IMR-90 (cell line): Measurements from ENCODE around the gene GNMT. TPM values are rescaled to one million over a fixed set of nuclear protein-coding genes. Genes with fewer than 3 reads are reported as not detected.

Experiments used
- ATAC-seq: fragments of 200-7000 bp; cut with Tn5 transposase; 2 replicates; pipeline ENCODE4 v1.9.1; 2020; ENCODE audit warnings: low read depth, mild to moderate bottlenecking, moderate library complexity
- BruUV-seq: library from RNA; stranded (reverse); fragments of 400-500 nt; replicated peaks from 2 replicates; lab custom pipeline; 2021; lab: Mats Ljungman, UMichigan
- CTCF ChIA-PET: fragments of 300-600 bp; formaldehyde crosslinking; extraction: SDS; loops from one replicate; lab custom pipeline; 2021; ENCODE audit warnings: antibody characterized with exemption; lab: Yijun Ruan, JAX
- POLR2A ChIA-PET: fragments of 300-600 bp; sonication (Branson Sonifier 250); formaldehyde crosslinking; loops from one replicate; lab custom pipeline; 2022; ENCODE audit warnings: antibody characterized with exemption; ENCODE audit not compliant: unreplicated experiment; lab: Charles Lee
- DNase-seq: peaks from one replicate; pipeline ENCODE4 v3.0.0; 2013
- H2AFZ ChIP-seq: replicated peaks from 2 replicates; pipeline ENCODE3; 2013; ENCODE audit warnings: low read length, mild to moderate bottlenecking; ENCODE audit not compliant: poor library complexity
- H2AK5ac ChIP-seq: 2 replicates; pipeline ENCODE4 v1.6.1; 2013; ENCODE audit warnings: low read depth, low read length, inconsistent platforms
- H2AK9ac ChIP-seq: replicated peaks from 2 replicates; pipeline ENCODE3; 2013; ENCODE audit warnings: mild to moderate bottlenecking, low read depth, low read length, moderate library complexity; ENCODE audit not compliant: poor library complexity
- H2BK120ac ChIP-seq: 2 replicates; pipeline ENCODE4 v1.6.1; 2013; ENCODE audit warnings: low read depth, low read length, inconsistent platforms
- H2BK15ac ChIP-seq: 3 replicates; pipeline ENCODE4 v1.6.1; 2013; ENCODE audit warnings: low read depth, low read length, inconsistent platforms
- H2BK20ac ChIP-seq: 2 replicates; pipeline ENCODE4 v1.6.1; 2013; ENCODE audit warnings: low read depth, mild to moderate bottlenecking, inconsistent platforms, low read length, moderate library complexity
- H2BK5ac ChIP-seq: 2 replicates; pipeline ENCODE4 v1.6.1; 2013; ENCODE audit warnings: mild to moderate bottlenecking, low read depth, low read length, inconsistent platforms; ENCODE audit not compliant: poor library complexity, severe bottlenecking
- H3K14ac ChIP-seq: replicated peaks from 2 replicates; pipeline ENCODE4 v1.6.1; 2013; ENCODE audit warnings: low read depth, low read length, inconsistent platforms
- H3K18ac ChIP-seq: 2 replicates; pipeline ENCODE4 v1.6.1; 2013; ENCODE audit warnings: low read depth, low read length, control low read depth
- H3K23ac ChIP-seq: 2 replicates; pipeline ENCODE4 v1.6.1; 2013; ENCODE audit warnings: low read depth, low read length, inconsistent platforms
- H3K27ac ChIP-seq: 2 replicates; pipeline ENCODE4 v1.5.1; 2013; ENCODE audit warnings: mild to moderate bottlenecking, control low read depth, low read length; ENCODE audit not compliant: insufficient read depth
- H3K27me3 ChIP-seq: 2 replicates; pipeline ENCODE4 v1.6.1; 2013; ENCODE audit warnings: low read length; ENCODE audit not compliant: control insufficient read depth, insufficient read depth
- H3K36me3 ChIP-seq: 2 replicates; pipeline ENCODE4 v1.6.1; 2013; ENCODE audit warnings: low read length, mixed read lengths; ENCODE audit not compliant: control insufficient read depth, insufficient read depth
- H3K4ac ChIP-seq: 2 replicates; pipeline ENCODE4 v1.6.1; 2013; ENCODE audit warnings: low read depth, low read length, inconsistent platforms
- H3K4me1 ChIP-seq: 2 replicates; pipeline ENCODE4 v1.6.1; 2013; ENCODE audit warnings: low read length, mixed read lengths; ENCODE audit not compliant: control insufficient read depth, insufficient read depth
- H3K4me2 ChIP-seq: 2 replicates; pipeline ENCODE4 v1.6.1; 2013; ENCODE audit warnings: low read depth, mild to moderate bottlenecking, control low read depth, low read length, moderate library complexity
- H3K4me3 ChIP-seq: 2 replicates; pipeline ENCODE4 v1.5.1; 2013; ENCODE audit warnings: low read depth, mild to moderate bottlenecking, control low read depth, low read length, moderate library complexity; ENCODE audit not compliant: insufficient read depth
- H3K56ac ChIP-seq: 2 replicates; pipeline ENCODE4 v1.6.1; 2013; ENCODE audit warnings: low read length, inconsistent platforms; ENCODE audit not compliant: insufficient read depth; ENCODE audit errors: extremely low read depth
- H3K79me1 ChIP-seq, 2 experiments: 2 replicates each; pipeline ENCODE4 v1.6.1; 2013; ENCODE audit warnings: low read length in 2 of 2, inconsistent platforms in 1 of 2, low read depth in 1 of 2
- H3K9ac ChIP-seq: 2 replicates; pipeline ENCODE4 v1.6.1; 2013; ENCODE audit warnings: low read depth, low read length, control low read depth
- H3K9me1 ChIP-seq: 2 replicates; pipeline ENCODE4 v1.6.1; 2013; ENCODE audit warnings: low read length, inconsistent platforms; ENCODE audit not compliant: insufficient read depth
- H3K9me3 ChIP-seq: 2 replicates; pipeline ENCODE4 v1.6.1; 2013; ENCODE audit warnings: low read length; ENCODE audit not compliant: control insufficient read depth, insufficient read depth
- H4K20me1 ChIP-seq: 2 replicates; pipeline ENCODE4 v1.6.1; 2013; ENCODE audit warnings: low read length, inconsistent platforms; ENCODE audit not compliant: insufficient read depth
- H4K5ac ChIP-seq: 2 replicates; pipeline ENCODE4 v1.6.1; 2013; ENCODE audit warnings: mild to moderate bottlenecking, low read depth, low read length, control low read depth
- H4K8ac ChIP-seq, 2 experiments: 2 replicates each; pipeline ENCODE4 v1.6.1; 2013; ENCODE audit warnings: low read depth in 2 of 2, low read length in 2 of 2, control low read depth in 1 of 2, inconsistent platforms in 1 of 2
- H4K91ac ChIP-seq: 2 replicates; pipeline ENCODE4 v1.6.1; 2013; ENCODE audit warnings: low read depth, low read length, inconsistent platforms; ENCODE audit not compliant: insufficient read depth
- BHLHE40 ChIP-seq: fragments of 150-350 bp; IDR thresholded peaks from 2 replicates; pipeline ENCODE4 v1.6.1; 2016; ENCODE audit warnings: mild to moderate bottlenecking, low read depth, low read length
- POLR2A ChIP-seq: IDR thresholded peaks from 2 replicates; pipeline ENCODE4 v1.6.1; 2012; ENCODE audit warnings: mild to moderate bottlenecking, low read depth, low read length
- WGBS, 2 experiments: methylation state at CpG; one replicate each; pipeline versions ENCODE4 v1.1.5 to v1.1.7; 2013; ENCODE audit warnings: missing lambda C conversion rate in 2 of 2; ENCODE audit not compliant: insufficient read length in 1 of 2; ENCODE audit errors: extremely low coverage in 2 of 2; 5-methylcytosine and 5-hydroxymethylcytosine counted together
- dilution Hi-C: fragments of 300-500 bp; cut with HindIII; formaldehyde crosslinking; loops from one replicate; pipeline ENCODE4 v1.14.3; 2018; ENCODE audit warnings: low sequenced_read_pairs; ENCODE audit not compliant: unreplicated experiment
- in situ Hi-C: fragments of 300-500 bp; cut with MboI; formaldehyde crosslinking; loops from 3 replicates; pipeline ENCODE4 v1.14.3; 2019; ENCODE audit warnings: low sequenced_read_pairs, inconsistent platforms, mixed read lengths
- intact Hi-C: fragments of 100-400 bp; cut with micrococcal nuclease; formaldehyde crosslinking; loops from 2 replicates; pipeline ENCODE4 v1.10.0; 2022
- polyA plus RNA-seq, 3 experiments: library from polyadenylated mRNA; depleted of rRNA; stranded (reverse); fragments of >200 nt; gene quantifications; 2 replicates each; pipeline ENCODE4 v1.2.3, GENCODE V29; 2012; ENCODE audit warnings: low replicate concordance in 1 of 3
- total RNA-seq: library from RNA; depleted of rRNA; stranded (reverse); fragments of >200 nt; gene quantifications from 2 replicates; pipeline ENCODE4 v1.2.3, GENCODE V29; 2012

The GNMT gene
- total and polyA plus RNA-seq, 2 of the 4 experiments (the other 2 are of a cell fraction), result 0.36 TPM; not detected in 1

GRCh38 chr6:42961020-42961470, 491 bp downstream of the GNMT start:
- H3K4me2 ChIP-seq, result peak overlapping the region; percentile 35
- dilution Hi-C loops (no loop called here), intact Hi-C loops (no loop called here)

More at GRCh38 chr6:42961020-42961470, 491 bp downstream of the GNMT start:
- Histone ChIP-seq H2AK5ac (0 out of 2 replicates have a peak overlapping the region, but pooled peaks have one; percentile 2), H3K56ac (no peak overlapping the region), H4K8ac (no peak overlapping the region), H3K18ac (no peak overlapping the region), H2BK120ac (no peak overlapping the region), H3K27me3 (no peaks in the 10 kb centered on the region), H2AK9ac (no peak overlapping the region), H3K4ac (no peak overlapping the region), H2AFZ (peak overlapping the region; percentile 84), H4K91ac (no peak overlapping the region), H3K4me1 (peaks cover 7% of the 10 kb centered on the region; the same call in 1 of the 2 replicates), H4K5ac (no peak overlapping the region), H3K79me1 (peaks cover 0 to 3% of the 10 kb centered on the region in 2 experiments; a peak in 1 of 4 replicates), H3K36me3 (peaks cover 29% of the 10 kb centered on the region), H4K20me1 (no peaks in the 10 kb centered on the region), H2BK5ac (no peak overlapping the region), H2BK15ac (no peak overlapping the region), H3K27ac (no peak overlapping the region), H2BK20ac (no peak overlapping the region), H3K9ac (no peak overlapping the region), H3K4me3 (peak overlapping the region; percentile 18; the same call in 1 of the 2 replicates), H3K9me1 (no peaks in the 10 kb centered on the region), H3K9me3 (no peaks in the 10 kb centered on the region), H3K14ac (no peak overlapping the region), H3K23ac (no peak overlapping the region)
- POLR2A ChIA-PET, result no interaction called here
- in situ Hi-C loops, result no loop called here
- TF ChIP-seq BHLHE40, result no peak
- no peak for TF ChIP-seq POLR2A
- no peak for ATAC-seq
- DNase-seq, result no peak
- CTCF ChIA-PET, result interaction anchor here (0.7 kb wide), 1 partner anchor 257 kb away, joined by 4 read pairs; no protein-coding TSS in a partner anchor
- no TSS peak for BruUV-seq
- 44% methylated on average over 13 of the region's 15 CpGs; no CpG with 5 or more reads in 1 of the 2 experiments for WGBS, 2 experiments
